ENCODE data around the gene ALG10B.

The ALG10B gene

DNA sequence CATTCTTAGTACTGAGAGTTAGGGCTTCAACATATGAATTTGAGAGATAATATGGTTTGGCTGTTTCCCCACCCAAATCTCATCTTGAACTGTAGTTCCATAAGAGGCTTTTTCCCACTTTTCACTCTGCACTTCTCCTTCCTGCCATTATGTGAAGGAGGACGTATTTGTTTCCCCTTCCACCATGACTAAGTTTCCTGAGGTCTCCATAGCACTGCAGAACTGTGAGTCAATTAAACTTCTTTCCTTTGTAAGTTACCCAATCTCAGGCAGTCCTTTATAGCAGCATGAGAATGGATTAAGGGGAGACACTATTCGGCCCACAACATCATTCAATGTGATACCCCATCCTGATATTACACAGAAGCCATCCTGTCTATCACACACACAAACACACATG, 36.8 kb upstream of the ALG10B start:
- Histone ChIP-seq H3K27me3 (ENCODE audit: insufficient read depth, low read length) (no peaks in the 10 kb centered on the region), H3K4me2 (ENCODE audit: low read length) (no peak overlapping the region), H3K79me2 (ENCODE audit: insufficient read depth, low read length) (no peaks in the 10 kb centered on the region), H4K20me1 (ENCODE audit: insufficient read depth, low read length) (no peaks in the 10 kb centered on the region), H3K27ac (ENCODE audit: low read depth, low read length, poor library complexity, severe bottlenecking) (no peak overlapping the region), H3K9me2 (ENCODE audit: low read depth, low read length) (no peaks in the 10 kb centered on the region), H3K4me1 (ENCODE audit: insufficient read depth, low read length, severe bottlenecking) (no peaks in the 10 kb centered on the region), H2AFZ (ENCODE audit: low read length) (no peak overlapping the region), H3K9ac (ENCODE audit: low read length) (no peak overlapping the region), H3K36me3 (ENCODE audit: insufficient read depth, low read length) (no peaks in the 10 kb centered on the region), H3F3A (ENCODE audit: insufficient read depth, low read length) (no peaks in the 10 kb centered on the region), H3K9me3 (ENCODE audit: low read length) (no peaks in the 10 kb centered on the region), H3K4me3 (ENCODE audit: low read depth, low read length, poor library complexity, severe bottlenecking) (no peak overlapping the region)
- TF ChIP-seq EZH2 (IDR thresholded peaks at IDR 0.05; ENCODE audit: borderline replicate concordance, low read length) = no peak
- TF ChIP-seq, protein P1, sequence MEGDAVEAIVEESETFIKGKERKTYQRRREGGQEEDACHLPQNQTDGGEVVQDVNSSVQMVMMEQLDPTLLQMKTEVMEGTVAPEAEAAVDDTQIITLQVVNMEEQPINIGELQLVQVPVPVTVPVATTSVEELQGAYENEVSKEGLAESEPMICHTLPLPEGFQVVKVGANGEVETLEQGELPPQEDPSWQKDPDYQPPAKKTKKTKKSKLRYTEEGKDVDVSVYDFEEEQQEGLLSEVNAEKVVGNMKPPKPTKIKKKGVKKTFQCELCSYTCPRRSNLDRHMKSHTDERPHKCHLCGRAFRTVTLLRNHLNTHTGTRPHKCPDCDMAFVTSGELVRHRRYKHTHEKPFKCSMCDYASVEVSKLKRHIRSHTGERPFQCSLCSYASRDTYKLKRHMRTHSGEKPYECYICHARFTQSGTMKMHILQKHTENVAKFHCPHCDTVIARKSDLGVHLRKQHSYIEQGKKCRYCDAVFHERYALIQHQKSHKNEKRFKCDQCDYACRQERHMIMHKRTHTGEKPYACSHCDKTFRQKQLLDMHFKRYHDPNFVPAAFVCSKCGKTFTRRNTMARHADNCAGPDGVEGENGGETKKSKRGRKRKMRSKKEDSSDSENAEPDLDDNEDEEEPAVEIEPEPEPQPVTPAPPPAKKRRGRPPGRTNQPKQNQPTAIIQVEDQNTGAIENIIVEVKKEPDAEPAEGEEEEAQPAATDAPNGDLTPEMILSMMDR (IDR thresholded peaks at IDR 0.05; ENCODE audit: low read length) = no peak

DNA sequence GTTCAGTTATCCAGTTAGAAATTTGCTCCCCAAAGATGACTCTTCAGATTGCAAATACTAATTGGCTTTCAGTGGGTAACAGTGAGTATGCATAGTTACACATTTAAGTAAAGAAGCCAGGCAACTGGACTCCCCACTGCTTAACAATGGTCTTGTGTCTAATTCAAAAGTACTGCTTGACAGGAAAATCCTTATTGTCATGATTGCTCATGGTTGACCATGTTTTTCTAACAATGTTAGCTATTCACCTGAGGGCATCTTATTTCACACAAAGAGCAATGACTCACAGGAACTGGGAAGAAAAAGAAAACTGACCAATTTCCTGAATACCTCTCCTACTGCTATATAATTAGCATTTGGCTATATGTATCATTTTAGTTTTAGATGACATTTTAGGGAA, 33.7 kb upstream of the ALG10B start:
- no peak overlapping the region for H3K4me2 ChIP-seq (ENCODE audit: low read length)
- no peaks in the 10 kb centered on the region for H3K27me3 ChIP-seq (ENCODE audit: insufficient read depth, low read length)
- no peak overlapping the region for H3K9ac ChIP-seq (ENCODE audit: low read length)
- H3K9me3 ChIP-seq (ENCODE audit: low read length) = no peaks in the 10 kb centered on the region
- TF ChIP-seq EZH2 (IDR thresholded peaks at IDR 0.05; ENCODE audit: borderline replicate concordance, low read length) = no peak
- TF ChIP-seq, protein P1 (IDR thresholded peaks at IDR 0.05; ENCODE audit: low read length) = no peak
- H3K4me3 ChIP-seq (ENCODE audit: low read depth, low read length, poor library complexity, severe bottlenecking) = no peak overlapping the region
- no peak overlapping the region for H2AFZ ChIP-seq (ENCODE audit: low read length)
- H3K9me2 ChIP-seq (ENCODE audit: low read depth, low read length) = no peaks in the 10 kb centered on the region
- H3K4me1 ChIP-seq (ENCODE audit: insufficient read depth, low read length, severe bottlenecking) = no peaks in the 10 kb centered on the region
- H3K27ac ChIP-seq (ENCODE audit: low read depth, low read length, poor library complexity, severe bottlenecking) = no peak overlapping the region
- no peaks in the 10 kb centered on the region for H3F3A ChIP-seq (ENCODE audit: insufficient read depth, low read length)
- H3K79me2 ChIP-seq (ENCODE audit: insufficient read depth, low read length) = no peaks in the 10 kb centered on the region
- no peaks in the 10 kb centered on the region for H3K36me3 ChIP-seq (ENCODE audit: insufficient read depth, low read length)
- H4K20me1 ChIP-seq (ENCODE audit: insufficient read depth, low read length) = no peaks in the 10 kb centered on the region

DNA sequence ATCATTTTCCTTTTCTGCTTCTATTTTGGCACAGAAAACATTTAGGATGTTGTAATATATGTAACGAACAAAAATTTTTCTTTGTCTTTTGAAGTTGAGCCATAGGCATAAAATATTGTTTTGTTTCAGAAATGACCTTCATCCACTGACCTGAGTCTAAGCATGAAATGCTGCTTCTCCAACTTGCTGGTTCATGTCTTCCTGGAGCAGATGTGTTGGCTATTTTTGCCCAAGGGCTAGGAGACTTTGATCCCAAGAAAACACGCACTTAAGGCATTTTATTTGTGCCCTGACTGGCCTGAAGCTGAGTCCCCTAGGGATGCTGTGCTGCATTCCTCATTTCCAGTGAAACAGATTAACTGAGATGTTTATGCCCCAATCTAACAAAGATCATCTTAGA, 27.2 kb upstream of the ALG10B start:
- H3K4me3 ChIP-seq (ENCODE audit: low read depth, low read length, poor library complexity, severe bottlenecking) = no peak overlapping the region
- H3K4me1 ChIP-seq (ENCODE audit: insufficient read depth, low read length, severe bottlenecking) = no peaks in the 10 kb centered on the region
- H3K9me2 ChIP-seq (ENCODE audit: low read depth, low read length) = no peaks in the 10 kb centered on the region
- H3K9me3 ChIP-seq (ENCODE audit: low read length) = no peaks in the 10 kb centered on the region
- no peak overlapping the region for H3K9ac ChIP-seq (ENCODE audit: low read length)
- no peak overlapping the region for H2AFZ ChIP-seq (ENCODE audit: low read length)
- no peaks in the 10 kb centered on the region for H3K79me2 ChIP-seq (ENCODE audit: insufficient read depth, low read length)
- no peaks in the 10 kb centered on the region for H4K20me1 ChIP-seq (ENCODE audit: insufficient read depth, low read length)
- H3K27ac ChIP-seq (ENCODE audit: low read depth, low read length, poor library complexity, severe bottlenecking) = no peak overlapping the region
- no peaks in the 10 kb centered on the region for H3K36me3 ChIP-seq (ENCODE audit: insufficient read depth, low read length)
- TF ChIP-seq, protein P1 (IDR thresholded peaks at IDR 0.05; ENCODE audit: low read length) = no peak
- no peak for TF ChIP-seq EZH2 (IDR thresholded peaks at IDR 0.05; ENCODE audit: borderline replicate concordance, low read length)
- no peaks in the 10 kb centered on the region for H3K27me3 ChIP-seq (ENCODE audit: insufficient read depth, low read length)
- no peak overlapping the region for H3K4me2 ChIP-seq (ENCODE audit: low read length)
- H3F3A ChIP-seq (ENCODE audit: insufficient read depth, low read length) = no peaks in the 10 kb centered on the region
